HG03108 (cell line): Measurements from ENCODE around the gene VAV1.
A peak's percentile ranks its signal among the peaks of the same experiment; 100 is the strongest.

ENCODE experiments used
- ATAC-seq: cut with Tn5 transposase; IDR thresholded peaks from one replicate; pipeline ENCODE4 v1.9.1; 2021; ENCODE audit warnings: moderate library complexity; ENCODE audit not compliant: unreplicated experiment

The VAV1 gene

DNA sequence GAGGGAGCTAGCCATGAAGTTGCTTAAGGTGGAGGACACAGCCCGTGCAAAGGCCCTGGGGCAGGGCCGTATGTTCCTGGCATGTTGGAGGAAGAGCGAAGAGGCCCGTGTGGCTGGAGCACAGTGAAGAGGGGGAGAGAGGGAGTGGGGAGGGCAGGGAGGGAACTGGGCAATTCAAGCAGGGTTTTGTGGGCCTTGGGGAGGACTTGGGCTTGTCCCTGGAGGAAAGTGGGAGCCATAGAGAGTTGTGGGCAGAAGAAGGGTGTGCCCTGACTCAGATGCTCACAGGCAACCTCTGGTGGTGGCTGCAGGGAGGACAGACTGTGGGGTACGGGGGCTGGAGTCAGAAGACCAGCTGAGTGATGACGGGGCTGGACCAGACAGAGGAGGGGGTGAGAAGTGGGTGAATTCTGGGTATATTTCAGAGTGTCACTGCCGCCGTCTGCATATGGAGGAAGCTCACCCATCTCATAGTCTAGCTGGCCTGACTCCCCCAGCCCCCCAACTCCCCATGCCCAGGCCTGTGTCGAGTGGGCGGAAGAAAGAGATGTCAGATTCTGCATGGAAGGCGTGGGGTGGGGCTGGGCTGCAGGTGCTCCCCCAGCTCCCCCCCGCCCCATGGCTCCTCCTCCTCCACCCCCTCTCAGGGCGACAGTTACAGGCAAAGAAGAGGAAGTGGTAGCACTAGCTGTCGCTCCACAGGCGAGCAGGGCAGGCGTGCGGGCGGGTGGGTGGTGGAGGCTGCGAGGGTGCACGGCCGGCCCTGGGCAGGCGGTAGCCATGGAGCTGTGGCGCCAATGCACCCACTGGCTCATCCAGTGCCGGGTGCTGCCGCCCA, at the start of gene VAV1:
TSS of gene VAV1 (plus strand) at position 681 of the 838 bp plus-strand sequence. CDS start at position 781, 100 bp downstream.
- ATAC-seq, result peak; percentile 34

DNA sequence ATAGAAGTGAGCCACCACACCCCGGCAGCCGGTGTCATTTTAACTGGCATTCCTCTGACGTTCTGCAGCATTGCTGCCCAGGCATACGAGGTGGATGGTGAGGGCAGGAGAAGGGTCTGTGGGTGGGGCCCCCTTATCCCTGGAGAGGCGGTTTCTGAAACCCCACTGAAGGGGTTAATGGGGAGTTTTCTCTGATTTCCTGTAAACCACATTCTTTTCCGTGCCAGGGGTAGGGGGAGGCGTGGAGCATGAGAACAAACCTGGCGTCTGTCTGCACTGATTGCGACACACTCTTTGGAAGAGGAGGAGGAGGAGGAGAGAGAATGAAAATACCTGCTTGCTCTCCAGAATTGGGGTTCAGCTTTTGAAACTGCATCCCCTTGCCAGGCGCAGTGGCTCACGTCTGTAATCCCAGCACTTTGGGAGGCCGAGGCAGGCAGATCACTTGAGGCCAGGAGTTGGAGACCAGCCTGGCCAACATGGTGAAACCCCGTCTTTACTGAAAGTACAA, 49.3 kb upstream of the VAV1 start:
- ATAC-seq, result no peak

- ATAC-seq, result no peak
Measured at GRCh38 chr19:6723738-6724137, 48.8 kb upstream of the VAV1 start.

DNA sequence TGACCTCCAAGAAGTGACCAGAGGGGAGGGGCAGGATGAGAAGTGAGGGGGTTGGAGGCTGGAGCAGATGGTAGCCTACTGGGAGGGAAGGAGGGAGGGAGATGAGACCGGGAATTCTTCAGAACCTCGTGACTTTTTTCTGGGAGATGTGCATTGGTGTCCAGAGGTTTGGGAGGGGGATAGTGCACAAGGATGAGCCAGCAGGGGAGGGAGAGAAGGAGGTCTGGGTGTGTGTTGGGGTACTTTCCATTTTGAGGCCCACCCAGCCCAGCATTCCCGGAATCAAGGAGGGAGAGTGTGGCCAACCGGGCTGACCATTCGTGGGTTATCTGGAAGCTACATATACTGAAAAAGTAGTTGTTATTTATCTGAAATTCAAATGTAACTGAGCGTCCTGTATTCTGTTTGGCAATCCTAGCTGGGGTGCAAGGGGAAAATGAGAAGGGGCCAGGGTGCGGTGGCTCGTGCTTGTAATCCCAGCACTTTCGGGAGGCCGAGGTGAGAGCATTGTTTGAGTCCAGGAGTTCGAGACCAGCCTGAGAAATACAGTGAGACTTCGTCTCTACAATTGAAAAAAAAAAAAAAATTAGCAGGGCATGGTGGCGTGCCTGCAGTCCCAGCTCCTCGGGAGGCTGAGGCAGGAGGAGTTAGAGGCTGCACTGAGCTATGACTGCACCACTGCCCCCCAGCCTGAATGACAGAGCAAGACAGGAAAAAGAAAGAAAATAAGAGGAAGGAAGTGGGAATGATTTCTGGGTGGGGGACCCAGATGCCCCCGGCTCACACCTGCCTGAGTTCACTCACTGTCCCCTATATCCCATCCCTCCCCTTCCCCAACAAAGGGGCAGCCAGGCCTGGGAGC, 47.6 kb upstream of the VAV1 start:
- ATAC-seq, result no peak

GRCh38 chr19:6725513-6726231, 46.8 kb upstream of the VAV1 start:
- ATAC-seq, result no peak

GRCh38 chr19:6728346-6728745, 44.2 kb upstream of the VAV1 start:
- ATAC-seq, result no peak

GRCh38 chr19:6729573-6730152, 42.8 kb upstream of the VAV1 start:
- ATAC-seq, result no peak

GRCh38 chr19:6730153-6730804, 42.2 kb upstream of the VAV1 start:
- ATAC-seq, result no peak

GRCh38 chr19:6730941-6731670, 41.4 kb upstream of the VAV1 start:
- no peak for ATAC-seq

GRCh38 chr19:6731822-6732221, 40.7 kb upstream of the VAV1 start:
- ATAC-seq, result no peak

GRCh38 chr19:6732803-6733337, 39.6 kb upstream of the VAV1 start:
- no peak for ATAC-seq

GRCh38 chr19:6733338-6734095, 39.0 kb upstream of the VAV1 start:
- no peak for ATAC-seq

DNA sequence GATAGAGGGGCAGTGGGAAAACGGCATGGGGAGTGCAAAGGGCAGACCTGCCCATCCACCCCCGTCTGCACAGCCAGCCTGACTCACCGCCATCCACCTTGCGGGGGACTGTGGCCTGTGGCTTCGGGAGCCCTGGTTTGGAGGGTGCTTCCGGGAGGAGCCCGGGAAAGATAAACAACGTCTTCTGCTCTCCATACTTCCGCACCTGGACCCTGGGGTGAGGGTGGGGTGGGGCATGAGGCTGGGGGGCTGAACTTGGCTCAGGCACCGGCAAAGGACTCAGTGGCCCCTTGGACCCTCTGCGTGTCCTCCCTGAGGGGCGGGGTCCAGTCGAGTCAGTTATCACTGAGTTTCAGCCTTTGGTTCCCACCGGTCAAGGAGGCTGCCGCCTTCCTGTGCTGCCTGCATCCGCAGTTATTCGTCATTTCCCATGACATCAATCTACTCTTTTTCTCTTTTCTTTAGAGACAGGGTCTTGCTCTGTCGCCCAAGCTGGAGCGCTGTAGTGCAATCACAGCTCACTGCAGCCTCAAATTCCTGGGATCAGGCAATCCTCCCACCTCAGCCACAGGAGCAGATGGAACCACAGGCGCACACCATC, 38.3 kb upstream of the VAV1 start:
- no peak for ATAC-seq

DNA sequence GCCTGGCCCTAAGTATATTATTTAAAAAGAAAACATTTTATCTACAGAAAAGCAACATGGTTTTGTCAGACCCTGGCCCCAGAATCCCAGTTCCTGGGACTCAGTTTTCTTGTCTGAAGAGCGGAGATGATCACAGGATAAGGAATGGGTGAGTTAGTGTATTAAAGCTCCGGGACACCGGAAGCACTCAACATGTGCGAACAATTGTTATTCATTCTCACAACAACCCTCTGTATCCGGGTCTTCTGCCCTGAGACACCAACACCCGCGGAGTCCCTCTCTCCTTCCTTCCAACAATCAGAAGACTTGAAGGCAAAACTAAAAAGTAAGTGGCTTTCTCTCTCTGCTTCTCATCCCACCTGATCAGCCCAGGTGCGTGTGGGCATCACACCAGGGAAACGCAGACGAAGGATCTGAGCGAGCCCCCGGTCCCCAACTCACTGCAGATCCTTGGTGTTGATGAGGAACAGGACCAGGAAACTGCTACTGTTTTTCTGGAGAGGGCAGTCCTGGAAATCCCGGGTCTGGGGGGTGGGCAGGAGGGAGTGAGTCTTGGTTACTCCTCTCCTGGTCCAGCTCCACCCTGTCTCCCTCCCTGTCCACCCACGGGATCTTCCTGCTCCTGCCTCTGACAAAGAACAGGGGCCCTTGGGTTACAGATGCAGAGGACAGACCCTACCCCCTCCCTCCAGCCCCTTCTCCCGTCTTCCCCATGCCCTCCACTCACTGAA, 37.2 kb upstream of the VAV1 start:
- ATAC-seq, result no peak

GRCh38 chr19:6736169-6736916, 36.2 kb upstream of the VAV1 start:
- no peak for ATAC-seq

DNA sequence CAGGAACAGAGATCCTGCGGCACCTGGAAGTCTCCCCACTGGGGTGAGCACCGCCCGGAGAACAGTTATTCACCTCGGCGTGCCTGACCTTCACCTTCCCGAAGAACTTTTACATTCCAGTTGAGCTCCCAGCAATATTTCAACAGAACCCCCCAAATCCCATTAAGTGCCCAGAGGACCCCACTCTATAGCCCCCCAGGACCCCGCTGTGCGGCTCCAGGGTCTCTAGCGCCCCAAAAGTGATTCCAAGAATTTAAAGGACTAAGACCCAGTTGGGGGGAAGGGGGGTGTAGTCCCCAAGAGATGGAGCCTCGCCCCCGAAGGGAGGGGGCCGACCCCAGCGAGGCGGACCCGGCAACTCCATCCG, 35.6 kb upstream of the VAV1 start:
- ATAC-seq, result no peak
